Adrenal gland (tissue), 5 donors: ENCODE measurements around the gene PA2G4.

Experiments used
- POLR2A ChIP-seq, 2 donors: fragments of 450-650 bp; IDR thresholded peaks; one replicate each; pipeline ENCODE4 v1.6.1; 2017; ENCODE audit warnings: antibody characterized with exemption in 2 of 2, mild to moderate bottlenecking in 2 of 2, moderate library complexity in 1 of 2
- TF ChIP-seq, protein P1 (sequence below), 6 experiments: fragments of 450-650 bp in 4 of 6; fragments of 200-600 bp in 2 of 6; sonication (generic) in 1 of 6; IDR thresholded peaks; 1 replicate in 5 of 6; 2 replicates in 1 of 6; pipeline versions ENCODE4 v1.5.1 to v1.8.0; 2016 to 2021; ENCODE audit warnings: antibody characterized with exemption in 6 of 6, mild to moderate bottlenecking in 2 of 6, moderate library complexity in 1 of 6
- donor health status: DM: no; HTN: no; CAD: no.

DNA sequence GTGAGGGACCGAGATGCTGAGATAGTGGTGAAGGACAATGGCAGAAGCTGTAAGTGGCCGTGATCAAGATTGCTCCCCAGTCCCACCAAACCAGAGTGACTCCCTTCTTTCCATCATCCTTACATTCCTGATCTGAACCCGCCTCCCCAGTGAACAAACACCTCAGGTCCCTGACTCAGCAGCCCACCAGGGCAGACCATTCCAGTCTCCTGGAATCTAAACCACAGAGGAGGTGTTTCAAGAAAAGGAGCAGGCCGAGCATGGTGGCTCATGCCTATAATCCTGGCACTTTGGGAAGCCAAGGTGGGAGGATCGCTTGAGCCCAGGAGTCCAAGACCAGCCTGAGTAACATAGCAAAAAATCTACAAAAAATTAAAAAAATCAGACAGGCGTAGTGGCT is 17.8 kb upstream of the PA2G4 start:
- TF ChIP-seq, protein P1, sequence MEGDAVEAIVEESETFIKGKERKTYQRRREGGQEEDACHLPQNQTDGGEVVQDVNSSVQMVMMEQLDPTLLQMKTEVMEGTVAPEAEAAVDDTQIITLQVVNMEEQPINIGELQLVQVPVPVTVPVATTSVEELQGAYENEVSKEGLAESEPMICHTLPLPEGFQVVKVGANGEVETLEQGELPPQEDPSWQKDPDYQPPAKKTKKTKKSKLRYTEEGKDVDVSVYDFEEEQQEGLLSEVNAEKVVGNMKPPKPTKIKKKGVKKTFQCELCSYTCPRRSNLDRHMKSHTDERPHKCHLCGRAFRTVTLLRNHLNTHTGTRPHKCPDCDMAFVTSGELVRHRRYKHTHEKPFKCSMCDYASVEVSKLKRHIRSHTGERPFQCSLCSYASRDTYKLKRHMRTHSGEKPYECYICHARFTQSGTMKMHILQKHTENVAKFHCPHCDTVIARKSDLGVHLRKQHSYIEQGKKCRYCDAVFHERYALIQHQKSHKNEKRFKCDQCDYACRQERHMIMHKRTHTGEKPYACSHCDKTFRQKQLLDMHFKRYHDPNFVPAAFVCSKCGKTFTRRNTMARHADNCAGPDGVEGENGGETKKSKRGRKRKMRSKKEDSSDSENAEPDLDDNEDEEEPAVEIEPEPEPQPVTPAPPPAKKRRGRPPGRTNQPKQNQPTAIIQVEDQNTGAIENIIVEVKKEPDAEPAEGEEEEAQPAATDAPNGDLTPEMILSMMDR (IDR thresholded peaks at IDR 0.05) = no peak
- TF ChIP-seq POLR2A (IDR thresholded peaks at IDR 0.05) = no peak
